EH (cell line): ENCODE measurements around the gene YIPF4.
A peak's percentile ranks its signal among the peaks of the same experiment; 100 is the strongest.
"Not testable (repeated sequence)": the region's sequence is repeated elsewhere in the genome, so short reads cannot be mapped to it uniquely, and the experiment has no call there.

ENCODE experiments used
- DNase-seq: peaks from one replicate; pipeline ENCODE4 v3.0.0-alpha.2; 2015; ENCODE audit warnings: low read depth

The YIPF4 gene

DNA sequence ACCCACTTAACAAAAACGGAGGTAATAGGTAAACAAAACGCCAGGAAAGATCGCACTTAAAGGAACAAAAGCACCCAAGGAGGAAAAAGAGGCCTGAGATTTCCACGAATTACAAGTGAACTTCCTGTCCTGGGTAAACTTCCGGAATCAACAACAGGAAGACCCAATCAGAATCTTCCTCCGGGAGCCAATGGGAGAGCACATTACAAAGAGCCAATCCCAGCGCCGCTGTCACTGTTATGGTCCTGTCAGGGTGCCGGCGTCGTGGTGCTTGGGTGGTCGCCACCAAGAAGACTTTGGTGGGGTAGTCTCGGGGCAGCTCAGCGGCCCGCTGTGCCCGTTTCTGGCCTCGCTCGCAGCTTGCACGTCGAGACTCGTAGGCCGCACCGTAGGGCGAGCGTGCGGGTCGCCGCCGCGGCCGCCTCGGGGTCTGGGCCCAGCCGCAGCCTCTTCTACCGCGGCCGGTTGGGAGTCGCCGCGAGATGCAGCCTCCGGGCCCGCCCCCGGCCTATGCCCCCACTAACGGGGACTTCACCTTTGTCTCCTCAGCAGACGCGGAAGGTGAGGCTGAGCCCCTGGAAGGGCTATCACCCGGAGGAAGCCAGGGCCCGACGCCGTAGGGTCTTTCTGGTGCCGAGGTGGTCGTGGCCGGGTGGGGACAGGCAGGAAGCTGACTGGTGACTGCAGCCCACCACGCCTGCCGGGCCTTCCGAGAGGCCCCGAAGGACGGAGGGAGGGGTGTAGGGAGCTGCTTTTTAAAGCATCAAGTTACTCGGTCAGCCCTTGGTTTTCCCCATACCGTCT, at the start of gene YIPF4:
Gene YIPF4 (plus strand): TSS at position 231 of the 804 bp plus-strand sequence. CDS start 252 bp downstream, at position 483.
- DNase-seq, result peak; percentile 94

- no peak for DNase-seq
These were observed 49.5 kb upstream of the YIPF4 start for GRCh38 chr2:32228181-32228580.

GRCh38 chr2:32229635-32230034, 48.1 kb upstream of the YIPF4 start:
- DNase-seq, result no peak

GRCh38 chr2:32231959-32232358, 45.7 kb upstream of the YIPF4 start:
- DNase-seq, result no peak

GRCh38 chr2:32235315-32235714, 42.4 kb upstream of the YIPF4 start:
- DNase-seq, result no peak

GRCh38 chr2:32237488-32237887, 40.2 kb upstream of the YIPF4 start:
- no peak for DNase-seq

GRCh38 chr2:32237996-32238395, 39.7 kb upstream of the YIPF4 start:
- no peak for DNase-seq

DNA sequence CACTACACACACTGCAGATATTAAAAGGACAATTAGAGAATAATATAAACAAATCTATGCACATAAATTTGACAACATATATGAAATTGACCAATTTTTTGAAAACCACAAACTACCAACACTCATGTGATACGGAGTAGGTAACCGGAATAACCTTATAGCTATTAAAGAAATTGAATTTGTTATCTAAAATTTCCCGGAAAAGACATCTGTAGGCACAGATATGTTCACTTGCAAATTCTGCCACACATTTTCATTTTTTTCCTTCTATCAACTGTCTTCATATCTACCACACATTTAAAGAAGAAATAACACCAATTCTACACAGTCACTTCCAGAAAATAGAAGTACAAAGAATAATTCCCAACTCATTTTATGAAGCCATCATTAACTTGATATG, 35.4 kb upstream of the YIPF4 start:
- DNase-seq, result no peak

DNA sequence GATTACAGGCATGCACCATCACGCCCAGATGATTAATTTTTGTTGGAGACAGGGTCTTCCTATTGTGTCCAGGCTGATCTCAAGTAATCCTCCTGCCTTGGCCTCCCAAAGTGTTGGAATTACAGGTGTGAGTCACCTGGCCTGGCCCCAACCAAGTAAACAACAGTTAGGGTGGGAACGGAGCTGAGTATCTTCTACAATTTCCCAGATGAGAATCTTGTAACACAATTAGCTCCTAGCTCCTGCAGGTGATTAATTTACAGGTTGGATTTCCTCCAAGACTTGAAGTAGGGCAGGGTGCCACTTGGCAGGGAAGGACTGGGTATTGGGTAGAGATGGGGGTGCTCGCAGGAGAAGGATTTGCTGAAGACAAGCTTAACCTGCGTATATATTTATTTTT, 30.8 kb upstream of the YIPF4 start:
- no peak for DNase-seq

DNA sequence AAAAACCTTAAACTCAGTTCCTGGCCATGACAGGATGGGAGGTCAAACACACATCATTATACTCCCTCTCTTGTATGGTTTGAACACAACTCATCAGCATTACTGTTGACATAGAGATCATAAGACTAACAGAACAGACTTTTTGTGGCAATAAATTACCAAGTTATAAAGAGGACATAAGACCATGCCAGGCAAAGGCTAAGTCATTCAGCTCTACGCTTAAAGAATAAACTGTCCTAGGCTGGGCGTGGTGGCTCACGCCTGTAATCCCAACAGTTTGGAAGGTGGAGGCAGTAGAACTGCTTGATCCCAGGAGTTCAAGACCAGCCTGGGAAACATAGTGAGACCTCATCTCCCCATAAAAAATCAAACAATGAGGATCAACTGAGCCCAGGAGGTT, 29.4 kb upstream of the YIPF4 start:
- no peak for DNase-seq

GRCh38 chr2:32249731-32250236, 27.9 kb upstream of the YIPF4 start:
- peak; percentile 7 for DNase-seq

- DNase-seq, result no peak
These were observed 27.4 kb upstream of the YIPF4 start for GRCh38 chr2:32250290-32250689.

DNA sequence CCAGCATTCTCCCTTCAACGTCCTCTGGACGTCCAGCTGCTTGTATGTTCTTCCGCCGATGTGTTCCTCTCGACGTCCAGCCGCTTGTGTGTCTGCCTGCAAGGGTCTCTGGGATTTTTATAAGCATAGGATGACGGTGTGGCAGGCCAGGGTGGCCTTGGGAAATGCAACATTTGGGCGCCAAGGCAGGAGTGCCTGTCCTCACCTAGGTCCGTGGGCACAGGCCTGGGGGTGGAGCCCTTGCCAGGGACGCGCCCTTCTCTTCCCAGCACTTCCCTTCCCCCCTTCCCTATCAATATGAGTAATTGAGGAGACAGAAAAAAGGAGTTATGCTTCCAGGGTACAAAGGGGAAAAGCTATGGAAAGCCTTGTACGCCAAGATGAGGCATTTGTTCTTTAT, 19.5 kb upstream of the YIPF4 start:
- DNase-seq, result no peak

- no peak for DNase-seq
These were observed 17.3 kb upstream of the YIPF4 start for GRCh38 chr2:32260376-32260775.

DNA sequence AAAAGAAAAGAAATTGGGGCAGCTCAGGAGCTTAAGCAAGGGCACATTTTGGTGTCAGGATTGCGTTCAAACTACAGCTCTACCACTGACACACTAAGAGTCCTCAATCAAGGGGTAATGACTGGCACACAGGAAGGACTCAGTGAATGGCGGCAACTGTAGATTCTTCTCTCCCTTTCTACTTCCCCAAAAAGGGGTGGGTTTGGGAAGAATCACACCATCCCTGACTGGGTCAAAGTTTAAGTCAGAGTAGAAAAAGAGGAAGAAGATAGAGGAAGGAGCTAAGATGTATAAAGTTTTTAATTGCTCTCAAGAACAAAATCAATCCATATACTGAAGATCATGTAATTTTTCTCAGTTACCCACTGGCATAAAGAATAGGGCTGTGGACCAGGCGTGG, 15.6 kb upstream of the YIPF4 start:
- no peak for DNase-seq

- no peak for DNase-seq
These were observed 13.1 kb upstream of the YIPF4 start, which contains the start of gene NLRC4 for GRCh38 chr2:32264422-32265105. NLRC4 (minus strand) TSS chr2:32264886; CDS start chr2:32256775, 8,111 bp downstream.

DNA sequence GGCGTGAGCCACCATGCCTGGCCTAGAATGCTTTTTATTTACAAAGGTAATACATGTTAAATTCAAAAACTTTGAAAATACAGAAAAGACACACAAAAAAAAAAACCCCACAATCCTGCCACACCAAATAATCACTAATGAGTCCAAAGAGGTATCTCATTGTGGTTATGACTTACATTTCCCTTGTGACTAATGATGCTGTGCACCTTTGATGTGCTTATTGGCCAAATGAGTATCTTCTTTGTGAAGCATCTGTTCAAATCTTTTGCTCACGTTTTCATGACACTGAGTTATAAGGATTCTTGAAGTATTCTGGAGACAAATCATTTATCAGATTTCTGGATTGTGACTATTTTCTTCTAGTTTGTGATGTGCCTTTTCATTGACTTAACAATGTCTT, 6.6 kb upstream of the YIPF4 start:
- no peak for DNase-seq

DNA sequence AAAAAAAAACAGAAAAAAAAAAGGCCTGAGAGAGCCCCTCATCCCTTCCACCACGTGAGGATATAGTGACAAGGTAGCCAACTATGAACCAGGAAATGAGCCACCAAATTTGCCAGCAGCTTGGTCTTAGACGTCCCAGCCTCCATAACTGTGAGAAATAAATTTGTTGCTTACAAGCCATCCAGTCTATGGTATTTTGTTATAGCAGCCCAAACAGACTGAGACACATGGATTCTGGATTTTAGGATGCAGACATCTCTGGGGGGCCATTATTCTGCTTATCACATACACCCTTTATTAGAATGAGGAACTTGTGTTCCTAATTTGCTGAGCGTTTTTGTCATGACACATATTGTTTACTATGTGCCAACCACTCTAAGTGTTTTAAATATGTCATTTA, 5.4 kb upstream of the YIPF4 start:
- DNase-seq, result no peak

GRCh38 chr2:32274289-32274688, 3.4 kb upstream of the YIPF4 start:
- no peak for DNase-seq

DNA sequence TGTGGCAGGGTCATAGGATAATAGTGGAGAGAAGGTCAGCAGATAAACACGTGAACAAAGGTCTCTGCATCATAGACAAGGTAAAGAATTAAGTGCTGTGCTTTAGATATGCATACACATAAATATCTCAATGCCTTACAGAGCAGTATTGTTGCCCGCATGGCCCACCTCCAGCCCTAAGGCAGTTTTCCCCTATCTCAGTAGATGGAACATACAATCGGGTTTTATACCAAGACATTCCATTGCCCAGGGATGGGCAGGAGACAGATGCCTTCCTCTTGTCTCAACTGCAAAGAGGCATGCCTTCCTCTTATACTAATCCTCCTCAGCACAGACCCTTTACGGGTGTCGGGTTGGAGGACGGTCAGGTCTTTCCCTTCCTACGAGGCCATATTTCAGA, 1.9 kb upstream of the YIPF4 start:
- not testable (repeated sequence) for DNase-seq

DNA sequence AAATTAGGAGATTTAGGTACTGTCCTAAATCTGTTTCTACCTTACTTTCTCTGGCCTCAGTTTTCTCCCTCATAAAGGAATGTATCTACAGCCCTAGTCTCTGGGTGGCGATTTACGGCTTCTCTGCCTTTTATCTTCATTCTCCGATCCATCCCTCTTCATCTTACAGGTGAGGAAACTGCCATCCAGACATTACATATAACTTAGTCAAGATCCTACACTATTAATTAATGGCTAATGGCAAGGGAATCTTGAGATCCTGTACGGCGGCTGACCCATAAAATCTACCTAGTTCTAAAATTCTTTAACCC, 386 bp upstream of the YIPF4 start:
- no peak for DNase-seq

GRCh38 chr2:32278478-32278853, 762 bp downstream of the YIPF4 start:
- no peak for DNase-seq

GRCh38 chr2:32284321-32284720, 6.6 kb downstream of the YIPF4 start:
- peak; percentile 9 for DNase-seq
